Purkinje cell (primary cell): Measurements from ENCODE around the gene ACOT9. TPM values are rescaled to one million over a fixed set of nuclear protein-coding genes. Genes with fewer than 3 reads are reported as not detected.

Experiments
- polyA plus RNA-seq: library from polyadenylated mRNA; unstranded; fragments of >200 nt; fragmentation: Nextera tagmentation; gene quantifications from 2 replicates; pipeline ENCODE4 v1.2.1, GENCODE V29; 2014

ACOT9 gene, protein sequence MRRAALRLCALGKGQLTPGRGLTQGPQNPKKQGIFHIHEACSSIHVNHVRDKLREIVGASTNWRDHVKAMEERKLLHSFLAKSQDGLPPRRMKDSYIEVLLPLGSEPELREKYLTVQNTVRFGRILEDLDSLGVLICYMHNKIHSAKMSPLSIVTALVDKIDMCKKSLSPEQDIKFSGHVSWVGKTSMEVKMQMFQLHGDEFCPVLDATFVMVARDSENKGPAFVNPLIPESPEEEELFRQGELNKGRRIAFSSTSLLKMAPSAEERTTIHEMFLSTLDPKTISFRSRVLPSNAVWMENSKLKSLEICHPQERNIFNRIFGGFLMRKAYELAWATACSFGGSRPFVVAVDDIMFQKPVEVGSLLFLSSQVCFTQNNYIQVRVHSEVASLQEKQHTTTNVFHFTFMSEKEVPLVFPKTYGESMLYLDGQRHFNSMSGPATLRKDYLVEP
- polyA plus RNA-seq, result 12.5 and 14.4 TPM in 2 replicates

DNA sequence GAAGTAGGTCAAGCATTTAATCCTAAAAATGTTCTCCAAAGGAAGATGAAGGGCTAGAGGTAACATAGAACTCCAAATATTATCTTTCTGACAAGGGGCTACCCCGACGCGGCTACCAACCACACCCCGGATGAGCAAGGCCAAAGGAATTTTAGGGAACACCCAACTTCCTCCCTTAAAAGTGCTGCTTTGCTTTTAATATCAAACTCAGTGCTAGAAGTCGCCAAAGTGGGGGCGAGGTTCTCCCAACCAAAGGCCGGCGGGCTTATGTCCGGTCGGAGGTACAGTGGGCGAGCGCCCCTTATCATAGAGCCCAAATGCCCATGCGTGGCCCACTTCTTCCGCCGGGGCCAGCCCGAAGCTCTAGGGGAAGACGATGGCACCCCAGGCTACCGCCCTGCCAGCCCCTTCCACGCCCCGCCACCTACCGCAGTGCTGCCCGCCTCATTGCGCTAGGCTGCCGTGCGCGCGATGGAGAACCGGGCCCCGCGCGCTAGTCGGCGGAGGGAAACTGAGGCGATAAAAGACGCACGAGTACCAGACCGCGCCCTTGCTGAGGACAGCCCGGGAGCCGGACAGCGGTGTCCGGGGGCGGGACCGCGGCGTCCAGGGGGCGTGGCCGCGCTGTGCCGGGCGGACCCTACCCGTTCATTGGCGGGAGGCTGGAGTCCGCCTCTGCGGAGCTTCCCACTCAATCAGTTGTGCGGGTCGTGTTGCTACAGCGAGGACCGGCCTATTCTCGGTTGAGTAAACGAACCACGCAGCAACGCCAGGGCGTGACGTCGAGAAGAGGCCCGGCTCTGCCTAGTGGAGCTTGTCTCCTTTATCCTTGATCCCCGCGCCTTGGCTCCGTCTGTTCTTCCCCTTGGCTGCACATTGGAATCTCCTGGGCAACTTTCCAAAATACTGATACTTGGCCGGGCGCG is at the start of gene ACOT9:
TSS of gene ACOT9 (minus strand) at position 580 of the 926 bp plus-strand sequence. CDS start at position 448, 132 bp downstream.

DNA sequence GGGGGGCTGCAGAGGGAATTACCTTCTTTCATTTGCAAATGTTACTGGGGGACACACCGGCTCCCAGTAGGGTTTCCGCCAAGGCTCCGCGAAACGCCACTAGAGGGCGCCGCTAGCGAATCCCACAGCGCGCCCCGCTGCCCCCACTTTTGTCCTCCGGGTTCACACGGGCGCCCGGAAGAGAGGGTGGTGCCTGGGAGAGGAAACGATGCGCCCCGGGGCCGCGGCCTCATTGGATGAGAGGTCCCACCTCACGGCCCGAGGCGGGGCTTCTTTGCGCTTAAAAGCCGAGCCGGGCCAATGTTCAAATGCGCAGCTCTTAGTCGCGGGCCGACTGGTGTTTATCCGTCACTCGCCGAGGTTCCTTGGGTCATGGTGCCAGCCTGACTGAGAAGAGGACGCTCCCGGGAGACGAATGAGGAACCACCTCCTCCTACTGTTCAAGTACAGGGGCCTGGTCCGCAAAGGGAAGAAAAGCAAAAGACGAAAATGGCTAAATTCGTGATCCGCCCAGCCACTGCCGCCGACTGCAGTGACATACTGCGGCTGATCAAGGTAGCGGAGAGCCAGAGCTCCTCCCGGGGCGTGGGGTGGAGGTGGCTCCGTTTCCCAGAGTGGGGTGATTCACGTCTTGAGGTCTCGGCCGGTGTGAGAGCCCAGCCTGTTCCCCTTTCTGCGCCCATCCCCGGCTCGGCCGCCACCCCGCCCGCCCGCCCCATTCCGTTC is 40.0 kb upstream of the ACOT9 start, which contains the start of gene SAT1:
TSS of gene SAT1 (plus strand) at position 311 of the 726 bp plus-strand sequence. CDS start at position 490, 179 bp downstream.

DNA sequence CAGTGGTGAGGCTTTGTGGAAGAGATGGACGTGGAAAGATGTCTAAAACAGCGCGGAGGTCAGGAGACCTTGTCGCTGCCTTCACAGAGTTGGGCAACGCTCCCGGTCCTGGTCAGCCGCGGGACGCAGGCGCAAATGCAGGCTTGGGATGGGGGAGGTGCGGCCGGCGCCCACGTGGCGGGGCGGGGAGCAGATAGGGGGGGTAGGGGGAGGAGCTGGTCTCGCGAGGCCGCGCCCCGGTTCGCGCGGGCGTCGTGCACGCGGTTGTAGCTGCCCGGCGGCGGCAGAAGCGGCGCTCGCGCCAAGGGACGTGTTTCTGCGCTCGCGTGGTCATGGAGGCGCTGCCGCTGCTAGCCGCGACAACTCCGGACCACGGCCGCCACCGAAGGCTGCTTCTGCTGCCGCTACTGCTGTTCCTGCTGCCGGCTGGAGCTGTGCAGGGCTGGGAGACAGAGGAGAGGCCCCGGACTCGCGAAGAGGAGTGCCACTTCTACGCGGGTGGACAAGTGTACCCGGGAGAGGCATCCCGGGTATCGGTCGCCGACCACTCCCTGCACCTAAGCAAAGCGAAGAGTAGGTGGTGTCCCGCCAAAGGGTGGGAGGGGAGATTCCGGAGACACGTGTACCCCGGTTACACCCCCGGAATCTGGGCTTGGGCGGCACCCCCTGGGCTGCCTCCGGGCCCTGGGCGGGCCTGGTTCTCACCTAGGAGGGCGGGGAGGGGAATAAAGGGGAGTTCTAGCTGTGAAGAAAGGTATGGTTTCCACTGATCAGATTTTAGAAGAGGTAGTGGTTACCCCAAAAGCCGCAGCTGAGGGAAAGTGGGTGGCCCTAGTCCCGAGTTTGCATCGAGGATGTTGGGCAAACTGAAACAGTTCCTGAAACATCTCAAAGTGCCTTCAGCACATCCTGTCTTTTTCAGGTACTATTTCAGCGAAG is 75.6 kb downstream of the ACOT9 start, which contains the start of gene PRDX4:
TSS of gene PRDX4 (plus strand) at position 255 of the 939 bp plus-strand sequence. CDS start at position 333, 78 bp downstream.

Other genes with a start within 250 kb of the ACOT9 start
- 33.3 and 55.4 TPM in 2 replicates for gene PRDX4, start 75.8 kb downstream of the ACOT9 start, polyA plus RNA-seq
- 115 and 145 TPM in 2 replicates for gene SAT1, start 39.9 kb upstream of the ACOT9 start, polyA plus RNA-seq
- gene APOO, start 164.7 kb upstream of the ACOT9 start, polyA plus RNA-seq, result 310 and 312 TPM in 2 replicates
- gene CXorf58, start 164.7 kb upstream of the ACOT9 start, polyA plus RNA-seq, result 0.19 TPM in 1 of 2 replicates, not detected in the other